Measurements from ENCODE around the gene ZNF511.
"Not testable (repeated sequence)": the region's sequence is repeated elsewhere in the genome, so short reads cannot be mapped to it uniquely, and the experiment has no call there.

Gene ZNF511

GRCh38 chr10:133308421-133309099 is at the start of gene ZNF511, which contains the start of gene TUBGCP2:
Gene ZNF511 (plus strand): TSS chr10:133308914. CDS start chr10:133308944, 30 bp downstream.
Gene TUBGCP2 (minus strand): TSS chr10:133308872. CDS start chr10:133302941, 5,931 bp downstream.
- peak within 1 kb of the TSS; percentile 69 for H3K4me3 ChIP-seq (ENCODE audit: low read depth, low read length)

- no peak overlapping the region for H3K4me3 ChIP-seq (ENCODE audit: low read depth, low read length)
Observed at GRCh38 chr10:133259602-133259989, 49.1 kb upstream of the ZNF511 start.

- H3K4me3 ChIP-seq (ENCODE audit: low read depth, low read length), result peak overlapping the region; percentile 48
Observed at GRCh38 chr10:133260895-133261725, 47.6 kb upstream of the ZNF511 start.

GRCh38 chr10:133261726-133262325 is 46.9 kb upstream of the ZNF511 start:
- peak overlapping the region; percentile 48 for H3K4me3 ChIP-seq (ENCODE audit: low read depth, low read length)

GRCh38 chr10:133262696-133263095 is 46.0 kb upstream of the ZNF511 start:
- no peak overlapping the region for H3K4me3 ChIP-seq (ENCODE audit: low read depth, low read length)

GRCh38 chr10:133263674-133264073 is 45.0 kb upstream of the ZNF511 start:
- no peak overlapping the region for H3K4me3 ChIP-seq (ENCODE audit: low read depth, low read length)

- no peak overlapping the region for H3K4me3 ChIP-seq (ENCODE audit: low read depth, low read length)
Observed at GRCh38 chr10:133264461-133264860, 44.3 kb upstream of the ZNF511 start.

GRCh38 chr10:133265052-133265451 is 43.7 kb upstream of the ZNF511 start:
- H3K4me3 ChIP-seq (ENCODE audit: low read depth, low read length), result not testable (repeated sequence)

- H3K4me3 ChIP-seq (ENCODE audit: low read depth, low read length), result no peak overlapping the region
Observed at GRCh38 chr10:133266056-133266795, 42.5 kb upstream of the ZNF511 start.

GRCh38 chr10:133267293-133267692 is 41.4 kb upstream of the ZNF511 start:
- H3K4me3 ChIP-seq (ENCODE audit: low read depth, low read length), result no peak overlapping the region

GRCh38 chr10:133267829-133268228 is 40.9 kb upstream of the ZNF511 start:
- H3K4me3 ChIP-seq (ENCODE audit: low read depth, low read length), result no peak overlapping the region

GRCh38 chr10:133268532-133268931 is 40.2 kb upstream of the ZNF511 start:
- no peak overlapping the region for H3K4me3 ChIP-seq (ENCODE audit: low read depth, low read length)

- no peak overlapping the region for H3K4me3 ChIP-seq (ENCODE audit: low read depth, low read length)
Observed at GRCh38 chr10:133269367-133269766, 39.3 kb upstream of the ZNF511 start.

GRCh38 chr10:133270204-133270603 is 38.5 kb upstream of the ZNF511 start:
- H3K4me3 ChIP-seq (ENCODE audit: low read depth, low read length), result no peak overlapping the region

- no peak overlapping the region for H3K4me3 ChIP-seq (ENCODE audit: low read depth, low read length)
Observed at GRCh38 chr10:133270773-133271297, 37.9 kb upstream of the ZNF511 start.

GRCh38 chr10:133271521-133272300 is 37.0 kb upstream of the ZNF511 start:
- no peak overlapping the region for H3K4me3 ChIP-seq (ENCODE audit: low read depth, low read length)

- H3K4me3 ChIP-seq (ENCODE audit: low read depth, low read length), result no peak overlapping the region
Observed at GRCh38 chr10:133272301-133272963, 36.3 kb upstream of the ZNF511 start.

- H3K4me3 ChIP-seq (ENCODE audit: low read depth, low read length), result no peak overlapping the region
Observed at GRCh38 chr10:133272964-133273420, 35.7 kb upstream of the ZNF511 start.

GRCh38 chr10:133273534-133274143 is 35.1 kb upstream of the ZNF511 start:
- no peak overlapping the region for H3K4me3 ChIP-seq (ENCODE audit: low read depth, low read length)

Data from iPS-11a (cell line).